ENCODE results near the gene ZNF22. TPM values are rescaled to one million over a fixed set of nuclear protein-coding genes. Genes with fewer than 3 reads are reported as not detected.
A peak's percentile ranks its signal among the peaks of the same experiment; 100 is the strongest.

Gene ZNF22
- total and polyA plus RNA-seq, 2 of the 4 experiments (the other 2 are of a cell fraction), result 10.6 to 12.4 TPM

DNA sequence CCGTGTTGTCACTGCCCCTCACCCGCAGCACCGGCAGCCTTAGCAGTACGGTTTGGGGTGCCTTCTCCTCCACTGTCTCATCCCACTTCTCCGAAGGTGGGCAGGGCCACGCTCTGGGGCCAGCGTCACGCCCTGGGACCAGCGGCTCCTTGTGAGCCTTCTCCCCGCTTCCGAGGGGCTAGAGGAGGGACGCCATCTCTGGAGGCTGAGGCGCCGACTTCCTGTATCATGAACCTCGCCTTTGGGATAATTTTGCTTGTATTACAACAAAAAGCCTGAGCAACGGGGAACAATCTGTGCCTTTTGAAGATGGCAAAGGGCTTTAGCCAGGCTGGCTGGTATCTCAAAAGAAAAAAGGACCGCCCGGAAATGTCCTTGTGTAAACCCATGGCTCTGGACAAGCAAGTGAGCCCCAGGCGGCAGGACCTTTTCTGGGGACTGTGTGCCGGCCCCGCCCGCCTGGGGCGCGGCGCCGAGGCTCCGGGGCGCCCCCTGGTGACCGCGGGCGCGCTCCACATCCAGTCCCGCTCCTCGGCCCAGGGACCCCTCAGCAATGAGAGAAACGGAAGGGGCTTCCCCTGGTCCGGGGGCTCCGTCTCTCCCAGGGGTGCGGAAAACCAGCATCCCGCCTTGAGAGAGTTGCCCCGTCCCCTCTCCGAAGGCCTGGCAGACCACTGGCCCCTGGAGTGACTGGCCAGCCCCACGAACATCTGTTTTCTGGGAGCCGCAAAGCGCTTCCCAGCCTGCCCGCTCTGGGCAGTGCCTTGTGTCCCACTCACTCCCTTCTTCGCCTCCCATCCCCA, 25.9 kb upstream of the ZNF22 start:
- Histone ChIP-seq H3K27me3 (ENCODE audit: control insufficient read depth, insufficient read depth, low read length) (no peaks in the 10 kb centered on the region), H3K14ac (replicated peaks; ENCODE audit: low read depth, low read length) (peak overlapping the region; percentile 90), H3K9me1 (ENCODE audit: insufficient read depth, low read length) (peaks cover 19% of the 10 kb centered on the region), H2BK5ac (ENCODE audit: low read depth, low read length, poor library complexity, severe bottlenecking) (peak overlapping the region; percentile 85), H2AK5ac (ENCODE audit: low read depth, low read length) (peak overlapping the region; percentile 88), H4K8ac (ENCODE audit: low read depth in 2 of 2, low read length in 2 of 2) (peak overlapping the region; percentile 94 to 99), H3K23ac (ENCODE audit: low read depth, low read length) (peak overlapping the region; percentile 81), H3K4me3 (ENCODE audit: insufficient read depth, low read depth, low read length) (peak overlapping the region; percentile 22), H2BK120ac (ENCODE audit: low read depth, low read length) (peak overlapping the region; percentile 92), H3K9me3 (ENCODE audit: control insufficient read depth, insufficient read depth, low read length) (no peaks in the 10 kb centered on the region), H4K91ac (ENCODE audit: insufficient read depth, low read depth, low read length) (peak overlapping the region; percentile 96), H2AFZ (replicated peaks; ENCODE audit: low read length, poor library complexity) (peak overlapping the region; percentile 98), H4K5ac (ENCODE audit: low read depth, low read length) (peak overlapping the region; percentile 91), H2AK9ac (replicated peaks; ENCODE audit: low read depth, low read length, poor library complexity) (peak overlapping the region; percentile 98), H3K4me1 (ENCODE audit: control insufficient read depth, insufficient read depth, low read length) (peaks cover 41% of the 10 kb centered on the region), H4K20me1 (ENCODE audit: insufficient read depth, low read length) (no peaks in the 10 kb centered on the region; the same call in 1 of the 2 replicates), H3K27ac (ENCODE audit: insufficient read depth, low read length) (peak overlapping the region; percentile 78), H2BK15ac (ENCODE audit: low read depth, low read length) (peak overlapping the region; percentile 78; the same call in 2 of the 3 replicates), H3K9ac (ENCODE audit: low read depth, low read length) (peak overlapping the region; percentile 64), H3K79me1 (ENCODE audit: low read depth in 1 of 2, low read length in 2 of 2) (peaks cover 3 to 56% of the 10 kb centered on the region in 2 experiments; a peak in 3 of 4 replicates), H3K18ac (ENCODE audit: low read depth, low read length) (peak overlapping the region; percentile 82), H3K4me2 (ENCODE audit: low read depth, low read length) (peak overlapping the region; percentile 85), H3K36me3 (ENCODE audit: control insufficient read depth, insufficient read depth, low read length) (peaks cover 25% of the 10 kb centered on the region; the same call in 1 of the 2 replicates), H2BK20ac (ENCODE audit: low read depth, low read length) (peak overlapping the region; percentile 78), H3K4ac (ENCODE audit: low read depth, low read length) (peak overlapping the region; percentile 97), H3K56ac (ENCODE audit: extremely low read depth, insufficient read depth, low read length) (peak overlapping the region; percentile 90)
- intact Hi-C loops (cut with micrococcal nuclease) (loop anchor here (1.0 kb wide), 1 partner anchor 43 kb away; no protein-coding TSS in a partner anchor), in situ Hi-C loops (cut with MboI; ENCODE audit: low sequenced_read_pairs) (loop anchor here (25.0 kb wide), 4 partner anchors 1037 to 1838 kb away; partner anchors contain the start of genes CSGALNACT2 and HNRNPF), dilution Hi-C loops (cut with HindIII; ENCODE audit: low sequenced_read_pairs, unreplicated experiment) (no loop called here)
- peak; percentile 89 for ATAC-seq (ENCODE audit: low read depth)
- no TSS peak for BruUV-seq (replicated peaks)
- TF ChIP-seq RAD21 (IDR thresholded peaks at IDR 0.05; ENCODE audit: low read length) (peak; percentile 71), MXI1 (IDR thresholded peaks at IDR 0.05; ENCODE audit: borderline replicate concordance, low read depth, low read length) (no peak), NFE2L2 (IDR thresholded peaks at IDR 0.05; ENCODE audit: low read depth, low read length) (no peak), SMC3 (IDR thresholded peaks at IDR 0.05; ENCODE audit: low read depth, low read length) (peak; percentile 82), BHLHE40 (IDR thresholded peaks at IDR 0.05; ENCODE audit: low read depth, low read length) (no peak), POLR2A (IDR thresholded peaks at IDR 0.05; ENCODE audit: low read depth, low read length) (peak; percentile 24; the same call in 1 of the 2 replicates), MAZ (IDR thresholded peaks at IDR 0.05; ENCODE audit: borderline replicate concordance, low read depth, low read length) (peak; percentile 94)
- TF ChIP-seq, protein P1, sequence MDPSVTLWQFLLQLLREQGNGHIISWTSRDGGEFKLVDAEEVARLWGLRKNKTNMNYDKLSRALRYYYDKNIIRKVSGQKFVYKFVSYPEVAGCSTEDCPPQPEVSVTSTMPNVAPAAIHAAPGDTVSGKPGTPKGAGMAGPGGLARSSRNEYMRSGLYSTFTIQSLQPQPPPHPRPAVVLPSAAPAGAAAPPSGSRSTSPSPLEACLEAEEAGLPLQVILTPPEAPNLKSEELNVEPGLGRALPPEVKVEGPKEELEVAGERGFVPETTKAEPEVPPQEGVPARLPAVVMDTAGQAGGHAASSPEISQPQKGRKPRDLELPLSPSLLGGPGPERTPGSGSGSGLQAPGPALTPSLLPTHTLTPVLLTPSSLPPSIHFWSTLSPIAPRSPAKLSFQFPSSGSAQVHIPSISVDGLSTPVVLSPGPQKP (IDR thresholded peaks at IDR 0.05; ENCODE audit: borderline replicate concordance, low read depth, low read length), result no peak
- TF ChIP-seq, protein P2, sequence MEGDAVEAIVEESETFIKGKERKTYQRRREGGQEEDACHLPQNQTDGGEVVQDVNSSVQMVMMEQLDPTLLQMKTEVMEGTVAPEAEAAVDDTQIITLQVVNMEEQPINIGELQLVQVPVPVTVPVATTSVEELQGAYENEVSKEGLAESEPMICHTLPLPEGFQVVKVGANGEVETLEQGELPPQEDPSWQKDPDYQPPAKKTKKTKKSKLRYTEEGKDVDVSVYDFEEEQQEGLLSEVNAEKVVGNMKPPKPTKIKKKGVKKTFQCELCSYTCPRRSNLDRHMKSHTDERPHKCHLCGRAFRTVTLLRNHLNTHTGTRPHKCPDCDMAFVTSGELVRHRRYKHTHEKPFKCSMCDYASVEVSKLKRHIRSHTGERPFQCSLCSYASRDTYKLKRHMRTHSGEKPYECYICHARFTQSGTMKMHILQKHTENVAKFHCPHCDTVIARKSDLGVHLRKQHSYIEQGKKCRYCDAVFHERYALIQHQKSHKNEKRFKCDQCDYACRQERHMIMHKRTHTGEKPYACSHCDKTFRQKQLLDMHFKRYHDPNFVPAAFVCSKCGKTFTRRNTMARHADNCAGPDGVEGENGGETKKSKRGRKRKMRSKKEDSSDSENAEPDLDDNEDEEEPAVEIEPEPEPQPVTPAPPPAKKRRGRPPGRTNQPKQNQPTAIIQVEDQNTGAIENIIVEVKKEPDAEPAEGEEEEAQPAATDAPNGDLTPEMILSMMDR (conservative IDR thresholded peaks at IDR 0.05; ENCODE audit: low read depth, low read length), result peak; percentile 93
- DNase-seq, result no peak
- CTCF ChIA-PET, result interaction anchor here (1.0 to 1.1 kb wide), 2 partner anchors 41 to 42 kb away, joined by 3 read pairs; no protein-coding TSS in a partner anchor
- POLR2A ChIA-PET (ENCODE audit: unreplicated experiment), result no interaction called here
- WGBS, 2 experiments (ENCODE audit: extremely low coverage in 2 of 2, insufficient read length in 1 of 2), result 11% methylated on average over 13 of the region's 46 CpGs; no CpG with 5 or more reads in 1 of the 2 experiments

All from IMR-90 (cell line).